ENCODE data around the gene PRKCQ.

- TF ChIP-seq, protein P1, sequence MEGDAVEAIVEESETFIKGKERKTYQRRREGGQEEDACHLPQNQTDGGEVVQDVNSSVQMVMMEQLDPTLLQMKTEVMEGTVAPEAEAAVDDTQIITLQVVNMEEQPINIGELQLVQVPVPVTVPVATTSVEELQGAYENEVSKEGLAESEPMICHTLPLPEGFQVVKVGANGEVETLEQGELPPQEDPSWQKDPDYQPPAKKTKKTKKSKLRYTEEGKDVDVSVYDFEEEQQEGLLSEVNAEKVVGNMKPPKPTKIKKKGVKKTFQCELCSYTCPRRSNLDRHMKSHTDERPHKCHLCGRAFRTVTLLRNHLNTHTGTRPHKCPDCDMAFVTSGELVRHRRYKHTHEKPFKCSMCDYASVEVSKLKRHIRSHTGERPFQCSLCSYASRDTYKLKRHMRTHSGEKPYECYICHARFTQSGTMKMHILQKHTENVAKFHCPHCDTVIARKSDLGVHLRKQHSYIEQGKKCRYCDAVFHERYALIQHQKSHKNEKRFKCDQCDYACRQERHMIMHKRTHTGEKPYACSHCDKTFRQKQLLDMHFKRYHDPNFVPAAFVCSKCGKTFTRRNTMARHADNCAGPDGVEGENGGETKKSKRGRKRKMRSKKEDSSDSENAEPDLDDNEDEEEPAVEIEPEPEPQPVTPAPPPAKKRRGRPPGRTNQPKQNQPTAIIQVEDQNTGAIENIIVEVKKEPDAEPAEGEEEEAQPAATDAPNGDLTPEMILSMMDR (IDR thresholded peaks at IDR 0.05) = no peak
- TF ChIP-seq POLR2A (IDR thresholded peaks at IDR 0.05) (no peak), POLR2AphosphoS5 (IDR thresholded peaks at IDR 0.05) (no peak)
These were observed 93.8 kb downstream of the PRKCQ start for GRCh38 chr10:6486309-6486708.

Measured in breast epithelium (tissue), 3 donors.